Ishikawa (cell line): Measurements from ENCODE around the gene LCLAT1.

Source experiments
- CEBPB ChIP-seq: IDR thresholded peaks from 2 replicates; pipeline ENCODE4 v1.6.1; 2012
- CREB1 ChIP-seq: IDR thresholded peaks from 2 replicates; pipeline ENCODE4 v1.6.1; 2012; ENCODE audit warnings: low read depth
- EGR1 ChIP-seq: IDR thresholded peaks from 2 replicates; pipeline ENCODE4 v1.6.1; 2012
- EP300 ChIP-seq: IDR thresholded peaks from 2 replicates; pipeline ENCODE4 v1.6.1; 2012; ENCODE audit warnings: borderline replicate concordance
- FOXM1 ChIP-seq: IDR thresholded peaks from 2 replicates; pipeline ENCODE4 v1.6.1; 2012; ENCODE audit warnings: low read depth, borderline replicate concordance
- MAX ChIP-seq: IDR thresholded peaks from 2 replicates; pipeline ENCODE4 v1.6.1; 2012
- NFIC ChIP-seq: IDR thresholded peaks from 2 replicates; pipeline ENCODE4 v1.6.1; 2012
- RAD21 ChIP-seq: IDR thresholded peaks from 2 replicates; pipeline ENCODE4 v1.6.1; 2012; ENCODE audit warnings: low read depth
- REST ChIP-seq: IDR thresholded peaks from 2 replicates; pipeline ENCODE4 v1.6.1; 2012; ENCODE audit warnings: low read depth, mild to moderate bottlenecking
- TAF1 ChIP-seq: IDR thresholded peaks from 2 replicates; pipeline ENCODE4 v1.6.1; 2012; ENCODE audit warnings: low read depth, mild to moderate bottlenecking
- USF1 ChIP-seq: IDR thresholded peaks from 2 replicates; pipeline ENCODE4 v1.6.1; 2012
- YY1 ChIP-seq: IDR thresholded peaks from 2 replicates; pipeline ENCODE4 v1.6.1; 2012; ENCODE audit warnings: low read depth
- ZBTB7A ChIP-seq: IDR thresholded peaks from 2 replicates; pipeline ENCODE4 v1.6.1; 2012; ENCODE audit warnings: low read depth

DNA sequence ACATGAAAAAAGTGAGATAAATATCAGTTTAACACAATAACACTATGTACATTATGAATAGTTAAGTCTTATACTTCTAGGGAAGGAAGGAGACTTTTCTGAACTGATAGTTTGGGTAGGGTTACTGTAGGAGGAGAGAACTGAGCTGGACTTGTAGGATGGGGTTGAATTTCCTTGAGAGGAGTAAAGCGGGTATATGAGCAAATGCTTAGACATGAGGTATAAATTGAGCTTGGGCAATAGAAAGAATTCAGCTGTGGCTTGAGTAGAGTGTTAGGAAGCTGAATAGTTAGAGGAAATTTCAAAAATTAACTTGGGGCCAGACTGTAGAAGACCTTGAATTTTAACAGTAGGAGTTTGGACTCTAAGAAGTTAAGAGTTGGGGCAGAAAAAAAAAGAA is 45.1 kb downstream of the LCLAT1 start:
- no peak for TF ChIP-seq CEBPB
- no peak for TF ChIP-seq RAD21
- no peak for TF ChIP-seq TAF1
- no peak for TF ChIP-seq REST
- TF ChIP-seq ZBTB7A, result no peak
- TF ChIP-seq EP300, result no peak
- no peak for TF ChIP-seq USF1
- no peak for TF ChIP-seq EGR1
- TF ChIP-seq MAX, result no peak
- TF ChIP-seq YY1, result no peak
- no peak for TF ChIP-seq FOXM1
- no peak for TF ChIP-seq NFIC
- TF ChIP-seq CREB1, result no peak
